Measurements from ENCODE around the gene GIPC3.
A peak's percentile ranks its signal among the peaks of the same experiment; 100 is the strongest.

DNA sequence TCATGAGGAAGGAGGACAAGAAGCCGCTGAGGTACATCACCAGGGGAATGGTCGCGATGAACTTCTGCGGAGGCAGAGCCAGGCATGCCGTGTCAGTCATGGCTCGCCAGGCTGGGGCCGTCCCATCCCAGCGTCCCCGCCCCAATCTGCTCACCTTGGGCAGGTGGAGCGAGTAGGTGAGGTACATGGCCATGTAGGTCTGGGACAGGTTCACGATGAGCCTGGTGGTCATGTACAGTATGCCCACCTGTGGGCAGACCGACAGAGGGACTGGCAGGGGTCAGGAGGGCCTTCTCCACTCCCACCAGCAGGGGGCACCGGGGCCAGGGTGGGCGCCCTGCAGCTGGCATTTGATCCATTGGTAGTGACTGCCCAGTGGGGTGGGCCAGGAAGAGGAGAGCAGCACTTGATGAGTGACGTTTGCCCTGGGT, 38.0 kb upstream of the GIPC3 start:
- peak; percentile 67 for TF ChIP-seq CTCF (conservative IDR thresholded peaks at IDR 0.05; ENCODE audit: low read depth, low read length)
- no peak for TF ChIP-seq EZH2 (IDR thresholded peaks at IDR 0.05; ENCODE audit: borderline replicate concordance, low read depth, low read length, poor library complexity, severe bottlenecking)
